ENCODE data around the gene COL5A1. TPM values are rescaled to one million over a fixed set of nuclear protein-coding genes. Genes with fewer than 3 reads are reported as not detected.
A peak's percentile ranks its signal among the peaks of the same experiment; 100 is the strongest.

The COL5A1 gene
- total RNA-seq, 2 donors from 2014 or later = 10.9 to 22.0 TPM

DNA sequence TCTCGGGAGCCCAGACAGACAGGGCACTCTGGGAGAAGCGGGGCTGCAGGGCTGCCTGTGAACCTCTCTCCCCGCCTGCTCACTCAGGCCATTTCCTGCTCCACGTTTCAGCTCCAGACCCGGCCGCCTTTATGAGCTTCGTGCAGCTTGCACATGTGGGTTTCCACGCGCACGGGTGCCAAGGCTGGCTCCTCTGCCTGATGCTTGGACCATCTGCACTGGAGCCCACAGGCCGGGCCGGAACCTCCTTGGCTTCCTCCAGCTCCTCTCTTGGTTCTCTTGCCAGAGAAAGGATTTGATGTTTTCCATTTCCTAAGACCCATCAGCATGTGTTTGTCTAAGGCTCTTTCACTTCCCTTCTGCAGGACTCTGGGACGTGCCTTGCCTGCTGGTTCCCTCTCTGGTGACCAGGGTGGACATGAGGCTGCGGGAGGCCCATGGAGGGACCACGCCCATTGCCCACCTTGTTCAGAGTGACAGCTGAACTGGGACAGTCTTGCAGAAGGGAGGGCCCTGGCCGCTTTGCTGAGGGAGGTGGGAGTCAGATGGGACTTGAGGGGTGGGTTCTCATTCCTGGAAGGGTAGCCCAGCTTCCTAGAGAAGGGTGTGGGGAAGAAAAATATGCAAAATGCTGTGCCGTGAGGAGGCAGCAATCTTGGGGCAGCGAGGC is 23.3 kb upstream of the COL5A1 start:
- Histone ChIP-seq H3K9me3 (peaks cover 0 to 4% of the 10 kb centered on the region in 2 donors), H3K4me1 (no peaks in the 10 kb centered on the region), H3K27ac (no peak overlapping the region), H3K27me3 (no peaks in the 10 kb centered on the region), H3K4me3 (no peak overlapping the region), H3K36me3 (no peaks in the 10 kb centered on the region)
- peak; percentile 63 for DNase-seq (ENCODE audit: low spot score)
- TF ChIP-seq CTCF (IDR thresholded peaks at IDR 0.05) = no peak

DNA sequence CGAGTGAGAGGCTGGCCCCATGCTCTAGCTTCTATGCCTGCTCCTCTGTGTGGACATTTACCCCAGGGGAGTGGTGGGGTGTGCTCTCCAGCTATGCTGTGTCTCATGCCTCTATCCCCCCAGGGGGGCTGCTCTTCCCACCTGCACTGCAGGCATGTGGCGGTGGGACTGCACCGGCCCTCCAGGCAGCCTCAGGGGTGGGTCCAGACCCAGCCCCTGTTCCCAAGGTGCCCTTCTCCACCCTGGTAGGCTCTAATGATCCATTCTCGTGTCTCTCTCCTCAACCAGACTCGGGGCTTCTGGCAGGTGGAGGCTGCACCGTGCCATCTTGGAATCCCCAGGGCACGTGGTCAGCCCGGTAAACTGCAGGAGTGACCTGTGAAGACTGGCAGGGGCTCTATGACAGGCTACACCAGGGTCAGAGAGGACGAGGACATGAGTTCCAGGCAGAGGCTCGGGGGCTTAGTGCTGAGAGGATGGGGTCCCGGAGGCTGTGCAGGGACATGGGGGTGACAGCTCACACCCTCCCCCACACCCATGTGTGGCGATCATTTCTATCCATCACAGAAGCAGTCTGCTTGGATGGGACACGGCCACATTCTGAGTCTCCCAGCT is 22.7 kb upstream of the COL5A1 start:
- Histone ChIP-seq H3K4me1 (no peaks in the 10 kb centered on the region), H3K9me3 (peaks cover 0 to 4% of the 10 kb centered on the region in 2 donors), H3K36me3 (no peaks in the 10 kb centered on the region), H3K27ac (no peak overlapping the region), H3K4me3 (no peak overlapping the region), H3K27me3 (no peaks in the 10 kb centered on the region)
- peak; percentile 36 for DNase-seq (ENCODE audit: low spot score)
- no peak for TF ChIP-seq CTCF (IDR thresholded peaks at IDR 0.05)

GRCh38 chr9:134619448-134619982 is 22.1 kb upstream of the COL5A1 start:
- TF ChIP-seq CTCF (IDR thresholded peaks at IDR 0.05) = no peak
- Histone ChIP-seq H3K27me3 (no peaks in the 10 kb centered on the region), H3K9me3 (no peaks in the 10 kb centered on the region), H3K4me1 (no peaks in the 10 kb centered on the region), H3K27ac (no peak overlapping the region), H3K4me3 (no peak overlapping the region), H3K36me3 (no peaks in the 10 kb centered on the region)
- peak; percentile 52 for DNase-seq (ENCODE audit: low spot score)

GRCh38 chr9:134619983-134620661 is 21.5 kb upstream of the COL5A1 start:
- H3K36me3 ChIP-seq = no peaks in the 10 kb centered on the region
- H3K4me3 ChIP-seq = no peak overlapping the region
- H3K9me3 ChIP-seq = no peaks in the 10 kb centered on the region
- no peak for TF ChIP-seq CTCF (IDR thresholded peaks at IDR 0.05)
- no peak overlapping the region for H3K27ac ChIP-seq
- peak; percentile 50 for DNase-seq (ENCODE audit: low spot score)
- no peaks in the 10 kb centered on the region for H3K4me1 ChIP-seq
- no peaks in the 10 kb centered on the region for H3K27me3 ChIP-seq

GRCh38 chr9:134620751-134621557 is 20.6 kb upstream of the COL5A1 start:
- H3K4me3 ChIP-seq = no peak overlapping the region
- no peaks in the 10 kb centered on the region for H3K4me1 ChIP-seq
- DNase-seq (ENCODE audit: low spot score) = peak; percentile 16
- no peak for TF ChIP-seq CTCF (IDR thresholded peaks at IDR 0.05)
- H3K27me3 ChIP-seq = no peaks in the 10 kb centered on the region
- H3K27ac ChIP-seq = no peak overlapping the region
- H3K36me3 ChIP-seq = no peaks in the 10 kb centered on the region
- H3K9me3 ChIP-seq = no peaks in the 10 kb centered on the region

All from right atrium auricular region (tissue), 2 donors.